Left kidney (tissue), 2 donors: ENCODE results near the gene HSPA9. TPM values are rescaled to one million over a fixed set of nuclear protein-coding genes. Genes with fewer than 3 reads are reported as not detected.

Source experiments
- DNase-seq: peaks from one replicate; pipeline ENCODE4 v3.0.0-alpha.2; 2013
- polyA plus RNA-seq: library from polyadenylated mRNA; unstranded; fragments of 120-200 nt; gene quantifications from one replicate; pipeline ENCODE4 v1.2.1, GENCODE V29; 2013; ENCODE audit not compliant: insufficient read length

HSPA9 gene
- polyA plus RNA-seq, 1 donor = 365 TPM

- no peak for DNase-seq
Measured at GRCh38 chr5:138596105-138596881, 21.1 kb upstream of the HSPA9 start.

- DNase-seq = no peak
Measured at GRCh38 chr5:138595180-138595795, 20.1 kb upstream of the HSPA9 start.

GRCh38 chr5:138594305-138595058 is 19.3 kb upstream of the HSPA9 start:
- no peak for DNase-seq

GRCh38 chr5:138588013-138588788 is 13.0 kb upstream of the HSPA9 start:
- DNase-seq = no peak

- DNase-seq = no peak
Measured at GRCh38 chr5:138585157-138585556, 10.0 kb upstream of the HSPA9 start.

GRCh38 chr5:138583984-138584637 is 8.9 kb upstream of the HSPA9 start:
- DNase-seq = no peak

- no peak for DNase-seq
Measured at GRCh38 chr5:138582959-138583358, 7.8 kb upstream of the HSPA9 start.

GRCh38 chr5:138580777-138581176 is 5.6 kb upstream of the HSPA9 start:
- DNase-seq = no peak

- DNase-seq = no peak
Measured at GRCh38 chr5:138580001-138580400, 4.8 kb upstream of the HSPA9 start.

- DNase-seq = no peak
Measured at GRCh38 chr5:138579517-138579863, 4.3 kb upstream of the HSPA9 start.

- DNase-seq = no peak
Measured at GRCh38 chr5:138577452-138577851, 2.3 kb upstream of the HSPA9 start.

- no peak for DNase-seq
Measured at GRCh38 chr5:138574744-138575193, 432 bp downstream of the HSPA9 start.

- no peak for DNase-seq
Measured at GRCh38 chr5:138573949-138574670, 1.1 kb downstream of the HSPA9 start.

GRCh38 chr5:138573223-138573622 is 2.0 kb downstream of the HSPA9 start:
- no peak for DNase-seq

GRCh38 chr5:138570871-138571270 is 4.3 kb downstream of the HSPA9 start:
- no peak for DNase-seq

GRCh38 chr5:138569782-138570181 is 5.4 kb downstream of the HSPA9 start:
- no peak for DNase-seq

- DNase-seq = no peak
Measured at GRCh38 chr5:138568061-138568824, 7.0 kb downstream of the HSPA9 start.

- no peak for DNase-seq
Measured at GRCh38 chr5:138566792-138567191, 8.4 kb downstream of the HSPA9 start.

- DNase-seq = no peak
Measured at GRCh38 chr5:138565100-138565821, 9.9 kb downstream of the HSPA9 start.

GRCh38 chr5:138564242-138564641 is 11.0 kb downstream of the HSPA9 start:
- no peak for DNase-seq
